T-helper 22 cell (primary cell): ENCODE results near the gene CCDC78.

Source experiments
- DNase-seq: peaks from one replicate; pipeline ENCODE4 v3.0.0-alpha.2; 2020; ENCODE audit warnings: low read depth

Gene CCDC78

GRCh38 chr16:677316-678190, 48.7 kb downstream of the CCDC78 start:
- no peak for DNase-seq

GRCh38 chr16:676913-677312, 49.3 kb downstream of the CCDC78 start:
- DNase-seq = no peak

GRCh38 chr16:676565-676902, 49.7 kb downstream of the CCDC78 start:
- no peak for DNase-seq

GRCh38 chr16:675884-676564, 50.2 kb downstream of the CCDC78 start:
- no peak for DNase-seq

- DNase-seq = no peak
Observed at GRCh38 chr16:674968-675883, 51.0 kb downstream of the CCDC78 start, which contains the start of gene RHBDL1. RHBDL1 (plus strand) TSS chr16:675671; CDS start chr16:675791, 120 bp downstream.

- no peak for DNase-seq
Observed at GRCh38 chr16:674214-674881, 51.9 kb downstream of the CCDC78 start.

GRCh38 chr16:673399-673991, 52.7 kb downstream of the CCDC78 start:
- DNase-seq = no peak

- DNase-seq = no peak
Observed at GRCh38 chr16:672851-673250, 53.4 kb downstream of the CCDC78 start.
